DND-41 (cell line): ENCODE results near the gene TMEM217.

ENCODE experiments used
- ATAC-seq: fragments of 200-7000 bp; cut with Tn5 transposase; 3 replicates; pipeline ENCODE4 v1.9.1; 2021; ENCODE audit warnings: low read depth; ENCODE audit not compliant: insufficient read depth
- DNase-seq: peaks from one replicate; pipeline ENCODE4 v3.0.0-alpha.2; 2020
- H2AFZ ChIP-seq: 2 replicates; pipeline ENCODE4 v1.6.0; 2012; ENCODE audit warnings: low read depth, low read length
- H3K27ac ChIP-seq: 2 replicates; pipeline ENCODE4 v1.5.1; 2012; ENCODE audit warnings: low read length, inconsistent platforms
- H3K27me3 ChIP-seq: fragments of 200-600 bp; sonication (generic); 2 replicates; pipeline ENCODE4 v1.6.0; 2012; ENCODE audit warnings: low read length, mild to moderate bottlenecking, inconsistent platforms; ENCODE audit not compliant: insufficient read depth, poor library complexity
- H3K36me3 ChIP-seq: 2 replicates; pipeline ENCODE4 v1.5.1; 2012; ENCODE audit warnings: low read length, inconsistent platforms; ENCODE audit not compliant: insufficient read depth
- H3K4me1 ChIP-seq: 2 replicates; pipeline ENCODE4 v1.5.1; 2012; ENCODE audit warnings: mild to moderate bottlenecking, low read length; ENCODE audit not compliant: insufficient read depth
- H3K4me2 ChIP-seq: 2 replicates; pipeline ENCODE4 v1.6.0; 2012; ENCODE audit warnings: mild to moderate bottlenecking, moderate library complexity, low read length, inconsistent platforms; ENCODE audit not compliant: insufficient read depth
- H3K4me3 ChIP-seq, 2 experiments: fragments of 200-600 bp in 1 of 2; shearing (Covaris generic) in 1 of 2; 2 replicates each; pipeline ENCODE4 v1.5.1; 2012 to 2016; ENCODE audit warnings: inconsistent platforms in 2 of 2, low read length in 2 of 2, mild to moderate bottlenecking in 2 of 2, low read depth in 1 of 2, moderate library complexity in 1 of 2
- H3K79me2 ChIP-seq: 2 replicates; pipeline ENCODE4 v1.6.0; 2012; ENCODE audit warnings: low read length, inconsistent platforms; ENCODE audit not compliant: insufficient read depth
- H3K9ac ChIP-seq: 2 replicates; pipeline ENCODE4 v1.6.0; 2012; ENCODE audit warnings: low read depth, mild to moderate bottlenecking, inconsistent platforms, low read length, moderate library complexity
- H3K9me3 ChIP-seq: 2 replicates; pipeline ENCODE4 v1.5.1; 2012; ENCODE audit warnings: low read length, moderate library complexity, mild to moderate bottlenecking, inconsistent platforms; ENCODE audit not compliant: insufficient read depth, severe bottlenecking
- H4K20me1 ChIP-seq: 2 replicates; pipeline ENCODE4 v1.6.0; 2012; ENCODE audit warnings: low read length; ENCODE audit not compliant: insufficient read depth
- EZH2 ChIP-seq: IDR thresholded peaks from 3 replicates; pipeline ENCODE4 v1.6.1; 2012; ENCODE audit warnings: borderline replicate concordance, low read depth, mild to moderate bottlenecking, moderate library complexity, low read length, inconsistent platforms; ENCODE audit not compliant: severe bottlenecking
- TF ChIP-seq, protein P1 (sequence below): IDR thresholded peaks from 2 replicates; pipeline ENCODE4 v1.5.1; 2012; ENCODE audit warnings: borderline replicate concordance, low read length, moderate library complexity, mild to moderate bottlenecking; ENCODE audit not compliant: poor library complexity, severe bottlenecking; ENCODE audit errors: extremely low read depth

Gene TMEM217

DNA sequence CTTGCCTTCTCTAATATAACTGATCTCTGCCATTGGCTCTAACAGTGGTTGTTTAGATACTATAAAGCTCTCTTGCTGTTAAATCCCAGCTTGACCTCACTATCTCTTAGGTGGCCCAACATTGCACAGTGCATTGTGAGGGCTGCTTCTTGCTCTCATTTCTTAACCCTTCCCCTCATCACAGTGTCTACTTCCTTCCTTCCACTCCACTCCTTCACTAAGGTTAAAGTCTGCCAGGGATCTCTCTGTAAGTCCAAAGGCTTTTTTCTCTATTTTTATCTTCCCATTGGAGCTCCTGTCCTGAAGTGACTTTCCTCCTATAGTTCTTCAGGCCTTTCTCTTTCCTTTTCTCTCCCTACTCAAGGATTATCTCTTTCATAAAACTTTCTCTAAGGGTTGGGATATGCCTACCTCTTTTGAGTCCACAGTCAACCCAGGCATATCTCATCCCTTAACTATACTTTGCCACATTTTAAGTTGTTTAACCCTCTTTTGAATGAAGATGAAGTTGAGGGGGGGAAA lies 4.4 kb downstream of the TMEM217 start:
- H3K27ac ChIP-seq: 0 out of 2 replicates have a peak overlapping the region, but pooled peaks have one; percentile 25

DNA sequence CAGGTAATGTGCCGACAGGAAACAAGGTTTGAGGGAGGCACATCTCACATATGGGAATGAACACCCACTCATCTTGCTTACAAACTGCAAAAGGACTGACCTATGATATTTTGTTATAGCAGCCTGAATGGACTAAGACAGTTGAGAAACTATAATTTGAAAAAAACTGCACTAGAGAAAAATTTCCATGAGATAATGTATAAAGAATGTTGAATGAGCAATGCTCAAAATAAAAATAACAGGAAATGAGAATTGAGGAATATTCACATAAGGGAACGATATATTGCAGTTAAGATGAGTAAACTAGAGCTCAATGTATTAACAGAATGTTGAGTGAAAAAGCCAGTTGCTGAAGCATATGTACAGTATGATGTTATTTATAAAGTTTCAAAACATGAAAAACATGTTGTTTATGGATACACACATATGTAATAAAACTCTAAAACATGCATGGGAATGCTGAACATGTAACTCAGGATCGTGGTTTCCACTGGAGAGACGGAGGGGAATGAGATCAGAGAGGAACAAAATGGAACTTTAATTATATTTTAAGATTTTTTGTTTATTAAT lies 6.6 kb downstream of the TMEM217 start:
- H3K9me3 ChIP-seq: no peaks in the 10 kb centered on the region
- no peak overlapping the region for H3K4me3 ChIP-seq
- ATAC-seq (no peak), DNase-seq (no peak)
- H3K27me3 ChIP-seq: no peaks in the 10 kb centered on the region
- peaks cover 52% of the 10 kb centered on the region for H3K79me2 ChIP-seq
- TF ChIP-seq, protein P1, sequence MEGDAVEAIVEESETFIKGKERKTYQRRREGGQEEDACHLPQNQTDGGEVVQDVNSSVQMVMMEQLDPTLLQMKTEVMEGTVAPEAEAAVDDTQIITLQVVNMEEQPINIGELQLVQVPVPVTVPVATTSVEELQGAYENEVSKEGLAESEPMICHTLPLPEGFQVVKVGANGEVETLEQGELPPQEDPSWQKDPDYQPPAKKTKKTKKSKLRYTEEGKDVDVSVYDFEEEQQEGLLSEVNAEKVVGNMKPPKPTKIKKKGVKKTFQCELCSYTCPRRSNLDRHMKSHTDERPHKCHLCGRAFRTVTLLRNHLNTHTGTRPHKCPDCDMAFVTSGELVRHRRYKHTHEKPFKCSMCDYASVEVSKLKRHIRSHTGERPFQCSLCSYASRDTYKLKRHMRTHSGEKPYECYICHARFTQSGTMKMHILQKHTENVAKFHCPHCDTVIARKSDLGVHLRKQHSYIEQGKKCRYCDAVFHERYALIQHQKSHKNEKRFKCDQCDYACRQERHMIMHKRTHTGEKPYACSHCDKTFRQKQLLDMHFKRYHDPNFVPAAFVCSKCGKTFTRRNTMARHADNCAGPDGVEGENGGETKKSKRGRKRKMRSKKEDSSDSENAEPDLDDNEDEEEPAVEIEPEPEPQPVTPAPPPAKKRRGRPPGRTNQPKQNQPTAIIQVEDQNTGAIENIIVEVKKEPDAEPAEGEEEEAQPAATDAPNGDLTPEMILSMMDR: no peak
- no peak for TF ChIP-seq EZH2
- peaks cover 48% of the 10 kb centered on the region for H3K4me1 ChIP-seq
- H3K36me3 ChIP-seq: peaks cover 6% of the 10 kb centered on the region
- H3K27ac ChIP-seq: no peak overlapping the region
- H4K20me1 ChIP-seq: no peaks in the 10 kb centered on the region
- H3K4me2 ChIP-seq: no peak overlapping the region
- no peak overlapping the region for H2AFZ ChIP-seq
- no peak overlapping the region for H3K9ac ChIP-seq

More for the DNA sequence above, 4.4 kb downstream of the TMEM217 start:
- Histone ChIP-seq H2AFZ (no peak overlapping the region), H3K4me3 (no peak overlapping the region), H3K79me2 (peaks cover 65% of the 10 kb centered on the region), H3K4me1 (peaks cover 62% of the 10 kb centered on the region), H3K27me3 (no peaks in the 10 kb centered on the region), H3K9ac (no peak overlapping the region), H3K9me3 (no peaks in the 10 kb centered on the region), H3K36me3 (peaks cover 6% of the 10 kb centered on the region), H4K20me1 (no peaks in the 10 kb centered on the region), H3K4me2 (peak overlapping the region; percentile 93; the same call in 1 of the 2 replicates)
- no peak for DNase-seq
- ATAC-seq: no peak
- TF ChIP-seq, protein P1: no peak
- TF ChIP-seq EZH2: no peak

DNA sequence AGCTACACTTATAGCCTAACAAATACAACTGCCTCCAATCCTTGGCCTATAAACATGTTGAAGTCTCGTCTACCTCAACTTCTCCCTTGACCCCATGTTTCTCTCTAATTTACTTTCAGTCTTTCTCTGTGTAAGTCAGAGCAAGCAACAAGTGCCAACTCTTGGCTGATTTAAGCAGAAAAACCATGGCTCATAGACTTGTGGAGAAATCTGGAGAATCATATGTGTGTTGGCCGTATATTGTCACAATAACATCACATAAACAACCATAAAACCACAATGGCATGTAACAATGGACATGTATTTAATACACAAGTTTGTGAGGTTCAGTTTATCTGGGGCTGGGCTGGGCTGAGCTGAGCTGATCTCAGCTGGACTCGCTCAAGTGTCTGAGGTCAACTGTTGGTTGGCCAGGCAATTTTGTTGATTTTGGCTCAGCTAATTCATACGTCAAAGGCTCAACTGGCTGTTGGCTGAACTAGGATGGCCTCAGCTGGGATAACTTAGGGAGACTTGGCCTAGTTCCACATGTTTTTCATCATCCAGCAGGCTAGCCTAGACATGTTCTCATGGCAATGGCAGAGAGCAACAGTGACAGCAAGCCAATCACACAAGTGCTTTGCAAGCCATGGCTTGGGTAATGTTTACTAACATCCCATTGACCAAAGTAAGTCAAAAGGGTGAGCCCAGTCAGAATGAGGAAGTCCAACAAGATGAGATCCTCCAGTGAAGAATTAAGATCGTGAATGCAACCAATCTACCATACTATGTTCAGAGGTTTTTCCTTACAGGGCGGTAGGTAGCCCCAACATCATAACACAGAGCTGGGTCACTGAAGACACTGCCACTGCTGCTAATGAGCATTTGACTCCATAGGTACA lies 13.3 kb downstream of the TMEM217 start:
- Histone ChIP-seq H3K9me3 (no peaks in the 10 kb centered on the region), H3K36me3 (no peaks in the 10 kb centered on the region; the same call in 1 of the 2 replicates), H3K4me1 (peaks cover 20% of the 10 kb centered on the region), H4K20me1 (no peaks in the 10 kb centered on the region), H3K4me2 (no peak overlapping the region), H2AFZ (no peak overlapping the region), H3K9ac (no peak overlapping the region), H3K27ac (no peak overlapping the region), H3K27me3 (no peaks in the 10 kb centered on the region), H3K4me3 (no peak overlapping the region), H3K79me2 (peaks cover 9% of the 10 kb centered on the region)
- ATAC-seq (no peak), DNase-seq (no peak)
- TF ChIP-seq, protein P1: no peak
- no peak for TF ChIP-seq EZH2
